ENCODE results near the gene RPL28.
A peak's percentile ranks its signal among the peaks of the same experiment; 100 is the strongest.

Gene RPL28

GRCh38 chr19:55373993-55374757, 11.6 kb upstream of the RPL28 start:
- no peak for DNase-seq

- no peak for DNase-seq
Observed at GRCh38 chr19:55376241-55376933, 9.3 kb upstream of the RPL28 start, which contains the start of gene TMEM190. TSS of gene TMEM190 (plus strand) at chr19:55376826. CDS start at chr19:55376854, 28 bp downstream.

DNA sequence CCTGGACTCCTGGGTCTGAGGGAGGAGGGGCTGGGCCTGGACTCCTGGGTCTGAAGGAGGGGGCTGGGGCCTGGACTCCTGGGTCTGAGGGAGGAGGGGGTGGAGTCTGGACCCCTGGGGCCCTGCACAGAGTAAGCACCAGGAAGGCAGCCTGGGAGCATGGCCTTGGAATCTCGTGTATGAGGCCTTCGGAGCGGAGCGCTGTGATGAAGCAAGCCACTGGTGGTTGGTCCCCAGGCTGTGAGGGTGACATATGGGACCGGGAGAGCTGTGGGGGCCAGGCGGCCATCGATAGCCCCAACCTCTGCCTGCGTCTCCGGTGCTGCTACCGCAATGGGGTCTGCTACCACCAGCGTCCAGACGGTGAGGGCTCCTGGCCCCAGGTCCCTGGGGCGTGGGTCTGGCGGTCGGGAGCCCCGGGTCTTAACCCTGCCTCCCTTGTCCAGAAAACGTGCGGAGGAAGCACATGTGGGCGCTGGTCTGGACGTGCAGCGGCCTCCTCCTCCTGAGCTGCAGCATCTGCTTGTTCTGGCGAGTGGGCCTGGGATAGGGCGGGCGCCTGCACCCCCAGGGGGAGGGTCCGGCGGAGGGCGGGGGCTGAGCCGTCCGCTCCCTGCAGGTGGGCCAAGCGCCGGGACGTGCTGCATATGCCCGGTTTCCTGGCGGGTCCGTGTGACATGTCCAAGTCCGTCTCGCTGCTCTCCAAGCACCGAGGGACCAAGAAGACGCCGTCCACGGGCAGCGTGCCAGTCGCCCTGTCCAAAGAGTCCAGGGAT, 8.2 kb upstream of the RPL28 start:
- DNase-seq = no peak

DNA sequence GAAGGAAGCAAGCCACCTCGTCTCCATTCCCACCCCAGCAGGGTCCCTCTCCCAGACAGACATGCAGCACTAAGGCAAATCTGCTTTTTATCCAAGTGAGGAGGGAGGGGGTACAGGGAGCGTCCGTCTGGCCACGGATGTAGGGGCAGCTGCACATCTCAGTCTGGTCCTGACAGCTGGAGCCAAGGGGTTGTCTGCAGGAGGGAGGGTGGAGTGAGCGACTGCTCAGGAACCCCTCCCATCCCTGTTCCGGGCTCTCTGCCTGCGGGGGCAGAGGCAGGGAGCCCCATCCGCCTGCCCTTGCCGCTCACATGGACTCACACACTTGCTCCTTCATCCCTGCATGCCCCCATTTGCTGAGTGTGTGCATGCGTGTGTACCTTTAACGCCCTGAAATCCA, 6.6 kb upstream of the RPL28 start:
- no peak for DNase-seq

DNA sequence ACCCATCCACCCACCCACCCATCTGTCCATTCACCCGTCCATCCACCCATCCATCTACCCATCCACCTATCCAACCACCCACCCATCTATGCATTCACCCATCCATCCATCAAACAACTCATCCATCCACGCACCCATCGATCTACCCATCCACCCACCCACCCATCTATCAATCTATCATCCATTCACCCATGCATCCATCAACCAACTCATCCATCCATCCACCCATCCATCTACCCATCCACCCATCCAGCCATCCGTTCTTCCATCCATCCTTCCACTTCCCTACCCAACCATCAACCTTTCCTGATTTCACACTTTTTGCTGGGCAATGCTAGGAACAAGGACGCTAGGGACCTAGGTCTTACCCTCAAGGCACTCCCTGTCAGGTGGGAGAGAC, 3.7 kb upstream of the RPL28 start:
- no peak for DNase-seq

DNA sequence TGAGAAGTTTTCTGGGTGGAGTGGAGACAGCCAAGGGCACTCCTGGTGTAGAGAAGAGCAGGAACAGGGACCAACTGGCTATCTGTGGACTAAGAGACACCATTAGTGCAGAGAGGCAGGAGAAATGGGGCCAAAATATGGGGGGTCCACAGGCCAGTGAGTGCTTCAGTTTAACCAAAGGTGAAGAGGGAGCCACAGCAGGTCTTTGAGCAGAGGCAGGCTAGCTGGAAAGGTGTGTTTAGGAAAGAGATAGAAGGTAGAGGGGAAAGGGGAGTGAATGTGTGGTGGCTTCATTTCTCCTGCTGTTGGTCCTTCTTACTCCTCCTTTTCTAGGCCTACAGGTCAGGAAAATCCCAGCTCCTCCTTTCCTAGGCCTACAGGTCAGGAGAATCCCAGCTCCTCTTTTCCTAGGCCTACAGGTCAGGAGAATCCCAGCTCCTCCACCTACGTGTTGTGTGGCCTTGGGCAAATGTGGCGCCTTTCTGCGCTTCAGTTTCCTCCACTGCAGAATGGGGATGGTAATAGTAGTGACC, 3.1 kb upstream of the RPL28 start:
- no peak for DNase-seq

GRCh38 chr19:55383279-55384130, 2.2 kb upstream of the RPL28 start:
- peak; percentile 42 for DNase-seq

GRCh38 chr19:55384131-55384919, 1.4 kb upstream of the RPL28 start, which contains the start of gene TMEM238:
TSS of gene TMEM238 (minus strand) at chr19:55384292. CDS start at chr19:55384259, 33 bp downstream.
- peak; percentile 37 for DNase-seq

- DNase-seq = peak; percentile 94
Observed at GRCh38 chr19:55384920-55385723, 610 bp upstream of the RPL28 start.

DNA sequence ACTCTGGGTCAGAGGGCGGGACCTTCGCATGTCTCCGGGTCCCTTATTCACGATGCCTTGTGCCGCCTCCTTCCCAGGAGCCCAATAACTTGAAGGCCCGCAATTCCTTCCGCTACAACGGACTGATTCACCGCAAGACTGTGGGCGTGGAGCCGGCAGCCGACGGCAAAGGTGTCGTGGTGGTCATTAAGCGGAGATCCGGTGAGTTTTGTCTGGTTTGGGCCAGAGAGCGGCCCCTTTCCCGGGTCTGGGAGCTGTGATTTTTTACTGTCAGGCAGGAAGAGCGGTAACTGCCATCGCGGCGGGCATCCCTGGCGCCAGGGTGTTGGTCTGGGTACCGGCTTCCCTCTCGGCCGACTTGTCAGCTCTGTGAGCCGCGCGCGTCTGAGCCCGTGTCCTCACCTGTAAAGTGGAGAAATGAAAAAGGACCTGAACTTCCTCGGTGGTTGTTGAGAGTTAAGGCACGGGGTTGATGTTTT, 800 bp downstream of the RPL28 start:
- peak; percentile 47 for DNase-seq

DNA sequence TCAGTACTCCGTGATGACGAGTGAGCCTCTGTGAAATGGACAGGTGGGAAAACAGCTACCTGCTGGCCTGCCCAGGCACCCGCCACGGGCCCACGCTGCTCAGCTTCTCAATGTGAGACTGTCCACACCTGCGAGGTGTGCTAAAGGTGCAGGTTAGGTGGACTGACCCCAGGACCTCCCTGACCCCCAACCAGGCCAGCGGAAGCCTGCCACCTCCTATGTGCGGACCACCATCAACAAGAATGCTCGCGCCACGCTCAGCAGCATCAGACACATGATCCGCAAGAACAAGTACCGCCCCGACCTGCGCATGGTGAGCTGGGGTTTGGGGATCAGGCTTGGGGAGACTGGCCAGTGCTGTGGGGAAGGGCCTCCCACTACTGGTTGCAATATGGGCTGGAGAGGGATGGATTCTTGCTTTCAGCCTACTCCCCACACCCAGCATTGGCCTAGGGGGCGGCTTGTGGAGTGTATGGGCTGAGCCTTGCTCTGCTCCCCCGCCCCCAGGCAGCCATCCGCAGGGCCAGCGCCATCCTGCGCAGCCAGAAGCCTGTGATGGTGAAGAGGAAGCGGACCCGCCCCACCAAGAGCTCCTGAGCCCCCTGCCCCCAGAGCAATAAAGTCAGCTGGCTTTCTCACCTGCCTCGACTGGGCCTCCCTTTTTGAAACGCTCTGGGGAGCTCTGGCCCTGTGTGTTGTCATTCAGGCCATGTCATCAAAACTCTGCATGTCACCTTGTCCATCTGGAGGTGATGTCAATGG, 2.2 kb downstream of the RPL28 start:
- DNase-seq = no peak

DNA sequence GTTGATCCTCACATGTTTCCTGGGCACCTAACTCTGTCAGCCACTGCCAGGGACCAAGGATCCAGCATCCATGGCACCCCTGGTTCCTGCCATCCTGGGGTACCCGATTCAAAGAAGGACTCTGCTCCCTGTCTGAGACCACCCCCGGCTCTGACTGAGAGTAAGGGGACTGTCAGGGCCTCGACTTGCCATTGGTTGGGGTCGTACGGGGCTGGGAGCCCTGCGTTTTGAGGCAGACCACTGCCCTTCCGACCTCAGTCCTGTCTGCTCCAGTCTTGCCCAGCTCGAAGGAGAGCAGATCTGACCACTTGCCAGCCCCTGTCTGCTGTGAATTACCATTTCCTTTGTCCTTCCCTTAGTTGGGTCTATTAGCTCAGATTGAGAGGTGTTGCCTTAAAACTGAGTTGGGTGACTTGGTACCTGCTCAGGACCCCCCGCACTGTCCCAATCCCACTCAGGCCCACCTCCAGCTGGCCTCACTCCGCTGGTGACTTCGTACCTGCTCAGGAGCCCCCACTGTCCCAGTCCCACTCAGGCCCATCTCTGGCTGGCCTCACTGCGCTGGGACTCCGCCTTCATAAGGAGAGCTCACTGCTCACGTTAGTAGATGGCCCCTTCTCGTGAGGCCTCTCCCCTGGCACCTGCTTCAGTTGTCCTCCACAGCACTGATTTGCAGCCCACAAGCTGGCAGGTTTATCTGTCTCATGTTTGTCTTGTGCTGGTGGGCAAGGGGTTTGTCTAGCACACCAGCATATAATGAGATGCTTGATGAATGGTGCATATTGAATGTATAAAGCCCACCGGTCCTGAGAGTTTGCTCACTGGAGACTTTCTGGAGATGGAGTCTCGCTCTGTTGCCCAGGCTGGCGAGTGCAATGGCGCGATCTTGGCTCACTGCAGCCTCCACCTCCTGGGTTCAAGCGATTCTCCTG, 3.9 kb downstream of the RPL28 start:
- no peak for DNase-seq

DNA sequence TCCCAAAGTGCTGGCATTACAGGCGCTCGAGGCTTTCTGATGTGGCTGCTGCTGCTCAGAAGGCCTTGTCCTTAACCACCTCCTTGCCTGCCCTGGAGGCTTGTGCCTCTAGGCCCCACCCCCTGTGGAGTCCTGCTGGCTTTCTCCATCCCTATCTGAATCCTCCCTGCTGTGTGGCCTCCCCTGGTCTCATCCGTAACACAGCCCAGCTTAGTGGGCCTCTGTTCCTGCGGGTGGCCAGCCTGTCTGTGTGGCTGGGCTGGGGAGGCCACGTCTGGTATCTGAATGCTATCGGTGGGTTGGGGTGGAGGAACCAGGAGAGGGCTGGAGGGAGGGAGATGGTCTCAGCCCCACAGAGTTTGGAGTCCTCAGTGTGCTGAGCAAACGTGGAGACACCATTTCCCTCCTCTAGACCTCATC, 4.7 kb downstream of the RPL28 start:
- DNase-seq = no peak

DNA sequence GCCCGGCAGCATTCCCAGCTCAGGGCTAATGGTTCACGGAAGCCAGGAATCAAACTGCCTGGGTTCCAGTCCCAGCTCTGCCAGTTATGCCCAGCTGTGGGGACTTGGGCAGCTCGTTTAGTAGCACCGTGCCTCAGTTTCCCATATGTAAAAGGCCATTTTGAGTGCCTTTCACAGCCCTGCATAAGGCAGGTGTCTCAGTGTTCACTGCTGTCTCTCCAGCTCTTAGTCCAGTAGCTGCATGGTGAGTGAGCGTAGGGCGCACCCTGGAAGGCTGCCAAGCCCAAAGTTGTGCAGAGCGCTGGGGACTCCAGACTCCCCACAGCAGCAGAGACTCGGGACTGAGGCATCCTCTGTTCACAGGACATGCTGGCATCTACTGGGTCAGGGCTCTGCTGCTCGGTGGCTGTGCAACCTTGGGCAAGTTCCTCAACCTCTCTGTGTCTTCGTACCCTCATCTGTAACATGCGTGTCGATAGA, 5.5 kb downstream of the RPL28 start:
- no peak for DNase-seq

DNA sequence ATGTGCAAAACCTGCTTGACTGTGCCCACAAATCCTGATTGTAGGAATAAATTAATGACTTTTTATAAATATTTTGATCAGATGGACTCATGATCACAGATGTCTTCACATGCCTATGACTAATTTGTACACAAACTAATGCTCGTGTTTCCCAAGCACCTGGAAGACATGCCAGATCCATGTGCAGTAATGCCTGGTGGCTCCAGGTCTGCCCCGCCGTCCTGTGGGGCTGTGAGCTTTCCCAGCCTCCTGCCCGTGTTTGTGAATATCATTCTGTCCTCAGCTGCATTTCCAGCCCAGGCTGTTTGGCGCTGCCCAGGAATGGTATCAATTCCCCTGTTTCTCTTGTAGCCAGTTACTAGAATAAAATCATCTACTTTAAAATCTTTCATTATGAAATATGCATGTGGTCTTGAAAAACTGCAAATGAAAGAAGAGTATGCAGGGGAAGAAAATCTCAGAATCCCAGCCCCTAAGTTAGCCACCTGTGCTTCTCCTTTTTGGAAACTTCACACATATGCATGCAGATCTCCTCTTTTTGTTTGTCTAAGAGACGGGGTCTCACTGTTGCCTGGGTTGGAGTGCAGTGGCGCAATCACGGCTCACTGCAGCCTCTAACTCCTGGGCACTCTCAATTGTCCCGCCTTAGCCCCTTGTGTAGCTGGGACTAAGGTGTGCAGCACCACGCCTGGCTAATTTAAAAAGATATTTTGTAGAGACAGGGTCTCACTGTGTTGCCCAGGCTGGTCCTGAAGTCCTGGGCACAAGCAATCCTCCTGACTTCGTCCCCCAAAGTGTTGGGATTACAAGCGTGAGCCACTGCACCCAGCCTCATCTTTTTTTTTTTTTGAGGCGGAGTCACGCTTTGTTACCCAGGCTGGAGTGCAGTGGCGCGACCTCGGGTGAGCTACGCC, 6.2 kb downstream of the RPL28 start:
- DNase-seq = no peak

GRCh38 chr19:55392820-55393761, 7.4 kb downstream of the RPL28 start:
- no peak for DNase-seq

Data from stimulated activated naive CD4-positive, alpha-beta T cell treated with Interleukin-2 at 50 U/mL for 16 hours (primary cell).